Duodenal mucosa (tissue), 2 donors: Measurements from ENCODE around the gene TMEM61.

Source experiments
- H3K27ac ChIP-seq: one replicate; pipeline ENCODE4 v1.7.0; 2013; ENCODE audit warnings: low read depth, low read length
- H3K27me3 ChIP-seq, 2 donors: one replicate each; pipeline ENCODE4 v1.7.0; 2013; ENCODE audit warnings: low read length in 2 of 2, control low read depth in 1 of 2; ENCODE audit not compliant: insufficient read depth in 2 of 2, control insufficient read depth in 1 of 2
- H3K36me3 ChIP-seq, 2 donors: one replicate each; pipeline ENCODE4 v1.7.0; 2013; ENCODE audit warnings: low read length in 2 of 2, control low read depth in 1 of 2; ENCODE audit not compliant: insufficient read depth in 2 of 2, control insufficient read depth in 1 of 2
- H3K4me1 ChIP-seq, 2 donors: one replicate each; pipeline ENCODE4 v1.7.0; 2013; ENCODE audit warnings: low read length in 2 of 2, control low read depth in 1 of 2; ENCODE audit not compliant: insufficient read depth in 2 of 2, control insufficient read depth in 1 of 2
- H3K4me3 ChIP-seq, 2 donors: one replicate each; pipeline ENCODE4 v1.7.0; 2013; ENCODE audit warnings: low read length in 2 of 2, low read depth in 1 of 2
- H3K9ac ChIP-seq, 2 donors: one replicate each; pipeline ENCODE4 v1.7.0; 2013; ENCODE audit warnings: low read length in 2 of 2, low read depth in 1 of 2
- H3K9me3 ChIP-seq, 2 donors: one replicate each; pipeline ENCODE4 v1.7.0; 2013; ENCODE audit warnings: low read length in 2 of 2, control low read depth in 1 of 2; ENCODE audit not compliant: control insufficient read depth in 1 of 2

Gene TMEM61

GRCh38 chr1:54945393-54945936 is 35.0 kb upstream of the TMEM61 start:
- H3K9ac ChIP-seq = peak overlapping the region; percentile 38 to 41
- H3K27me3 ChIP-seq = no peaks in the 10 kb centered on the region
- peak overlapping the region; percentile 68 for H3K27ac ChIP-seq
- H3K4me3 ChIP-seq = peak overlapping the region; percentile 12 to 44
- H3K36me3 ChIP-seq = no peaks in the 10 kb centered on the region
- no peaks in the 10 kb centered on the region for H3K9me3 ChIP-seq
- peaks cover 16 to 22% of the 10 kb centered on the region in 2 donors for H3K4me1 ChIP-seq

DNA sequence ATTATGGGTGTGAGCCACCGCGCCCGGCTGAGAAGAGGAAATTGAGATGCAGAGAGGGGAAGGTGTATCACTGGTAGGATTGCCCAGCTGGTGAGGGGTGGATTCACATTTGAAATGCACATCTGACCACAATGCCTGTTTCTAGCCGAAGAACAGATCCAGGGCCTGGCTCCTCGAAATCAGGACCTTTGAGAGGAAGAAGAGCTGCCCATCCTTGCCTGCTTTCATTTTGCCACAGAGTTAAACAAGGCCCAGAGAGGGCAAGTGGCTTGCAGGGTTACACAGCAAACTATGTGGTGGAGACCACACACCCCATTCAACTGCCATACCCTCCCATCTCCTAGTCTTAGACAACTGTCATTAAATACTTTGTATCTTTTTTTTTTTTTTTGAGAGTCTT is 32.9 kb upstream of the TMEM61 start:
- Histone ChIP-seq H3K27me3 (no peaks in the 10 kb centered on the region), H3K36me3 (no peaks in the 10 kb centered on the region), H3K27ac (no peak overlapping the region)

GRCh38 chr1:54949053-54949452 is 31.4 kb upstream of the TMEM61 start:
- Histone ChIP-seq H3K9me3 (no peaks in the 10 kb centered on the region), H3K4me3 (no peak overlapping the region), H3K27me3 (no peaks in the 10 kb centered on the region), H3K36me3 (no peaks in the 10 kb centered on the region), H3K4me1 (peaks cover 19 to 28% of the 10 kb centered on the region in 2 donors), H3K27ac (no peak overlapping the region), H3K9ac (no peak overlapping the region)

More for the DNA sequence above, 32.9 kb upstream of the TMEM61 start:
- peaks cover 19 to 28% of the 10 kb centered on the region in 2 donors for H3K4me1 ChIP-seq
- H3K9me3 ChIP-seq = no peaks in the 10 kb centered on the region
- no peak overlapping the region for H3K9ac ChIP-seq
- no peak overlapping the region for H3K4me3 ChIP-seq

DNA sequence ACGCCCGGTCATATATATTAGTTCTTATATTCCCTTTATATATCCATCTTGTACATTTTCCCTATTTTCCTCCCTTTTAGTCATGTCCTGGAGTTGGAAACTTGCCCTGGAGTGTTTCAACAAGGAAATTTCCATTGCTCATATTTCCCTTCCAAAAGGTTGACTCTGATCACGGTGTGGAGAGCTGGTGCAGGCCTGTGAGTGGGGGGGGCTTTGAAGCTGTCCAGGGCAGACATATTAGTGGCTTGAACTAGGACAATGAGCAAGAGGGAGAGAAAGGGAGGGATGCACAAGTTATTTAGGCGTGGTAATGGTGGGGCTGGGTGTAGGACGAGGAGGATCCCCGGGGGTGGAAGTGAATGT is 30.4 kb upstream of the TMEM61 start:
- Histone ChIP-seq H3K27me3 (no peaks in the 10 kb centered on the region), H3K9ac (no peak overlapping the region), H3K9me3 (no peaks in the 10 kb centered on the region), H3K36me3 (no peaks in the 10 kb centered on the region), H3K27ac (no peak overlapping the region), H3K4me1 (peaks cover 19 to 25% of the 10 kb centered on the region in 2 donors), H3K4me3 (no peak overlapping the region)

- H3K9ac ChIP-seq = peak overlapping the region in 1 of 2 donors; percentile 49
- H3K27ac ChIP-seq = no peak overlapping the region
- peaks cover 19 to 20% of the 10 kb centered on the region in 2 donors for H3K4me1 ChIP-seq
Measured at GRCh38 chr1:54950369-54951163, 29.9 kb upstream of the TMEM61 start.

DNA sequence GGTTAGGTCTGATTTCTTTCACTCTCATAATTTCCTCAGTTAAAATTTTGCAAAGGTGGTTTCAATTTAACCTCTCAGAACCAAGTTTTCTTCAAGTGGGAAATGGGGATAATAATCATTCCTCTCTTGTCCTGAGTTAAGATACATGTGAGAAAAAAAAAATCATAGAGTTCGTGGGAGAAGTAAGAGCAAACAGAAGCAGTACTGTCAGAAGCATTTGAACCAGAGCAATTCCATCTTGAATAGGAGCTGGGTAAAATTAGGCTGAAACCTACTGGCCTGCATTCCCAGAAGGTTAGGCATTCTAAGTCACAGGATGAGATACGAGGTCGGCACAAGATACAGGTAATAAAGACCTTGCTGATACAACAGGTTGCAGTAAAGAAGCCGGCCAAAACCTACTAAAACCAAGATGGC is 28.6 kb upstream of the TMEM61 start:
- Histone ChIP-seq H3K27me3 (no peaks in the 10 kb centered on the region), H3K9ac (no peak overlapping the region), H3K4me1 (peaks cover 8 to 11% of the 10 kb centered on the region in 2 donors), H3K9me3 (no peaks in the 10 kb centered on the region), H3K4me3 (no peak overlapping the region), H3K36me3 (no peaks in the 10 kb centered on the region), H3K27ac (no peak overlapping the region)

More at GRCh38 chr1:54950369-54951163, 29.9 kb upstream of the TMEM61 start:
- Histone ChIP-seq H3K36me3 (no peaks in the 10 kb centered on the region), H3K27me3 (no peaks in the 10 kb centered on the region), H3K4me3 (peak overlapping the region in 1 of 2 donors; percentile 51), H3K9me3 (no peaks in the 10 kb centered on the region)

GRCh38 chr1:54952950-54953718 is 27.3 kb upstream of the TMEM61 start:
- Histone ChIP-seq H3K27ac (no peak overlapping the region), H3K36me3 (no peaks in the 10 kb centered on the region), H3K4me3 (no peak overlapping the region), H3K4me1 (peaks cover 8 to 11% of the 10 kb centered on the region in 2 donors), H3K9ac (no peak overlapping the region), H3K9me3 (peaks cover 0 to 1% of the 10 kb centered on the region in 2 donors), H3K27me3 (no peaks in the 10 kb centered on the region)

DNA sequence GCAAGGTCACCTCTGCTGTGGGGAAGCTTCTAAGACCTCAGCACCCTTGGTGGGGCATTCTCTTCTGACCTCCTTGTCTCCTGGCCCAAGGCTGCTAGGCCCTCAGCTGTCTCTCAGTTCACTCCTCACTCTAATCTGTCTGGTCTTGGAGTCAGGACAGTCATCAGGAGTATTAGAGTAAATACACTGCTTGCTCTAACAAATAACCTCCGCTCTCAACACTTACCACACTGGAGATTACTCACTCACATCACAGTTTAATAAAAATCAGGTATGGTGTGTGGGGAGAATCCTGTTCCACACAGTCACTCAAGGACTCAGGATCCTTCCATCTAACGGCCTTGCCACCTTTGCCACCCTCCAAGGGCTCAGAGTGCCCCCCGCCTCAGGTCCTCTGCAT is 26.6 kb upstream of the TMEM61 start:
- no peaks in the 10 kb centered on the region for H3K27me3 ChIP-seq
- no peak overlapping the region for H3K27ac ChIP-seq
- H3K36me3 ChIP-seq = no peaks in the 10 kb centered on the region
- peaks cover 0 to 3% of the 10 kb centered on the region in 2 donors for H3K9me3 ChIP-seq
- no peak overlapping the region for H3K9ac ChIP-seq
- H3K4me3 ChIP-seq = no peak overlapping the region
- peaks cover 8 to 11% of the 10 kb centered on the region in 2 donors for H3K4me1 ChIP-seq

GRCh38 chr1:54955359-54955758 is 25.1 kb upstream of the TMEM61 start:
- no peak overlapping the region for H3K4me3 ChIP-seq
- no peak overlapping the region for H3K9ac ChIP-seq
- peaks cover 0 to 3% of the 10 kb centered on the region in 2 donors for H3K9me3 ChIP-seq
- no peaks in the 10 kb centered on the region for H3K36me3 ChIP-seq
- H3K27ac ChIP-seq = no peak overlapping the region
- no peaks in the 10 kb centered on the region for H3K27me3 ChIP-seq
- H3K4me1 ChIP-seq = peaks cover 4 to 7% of the 10 kb centered on the region in 2 donors

DNA sequence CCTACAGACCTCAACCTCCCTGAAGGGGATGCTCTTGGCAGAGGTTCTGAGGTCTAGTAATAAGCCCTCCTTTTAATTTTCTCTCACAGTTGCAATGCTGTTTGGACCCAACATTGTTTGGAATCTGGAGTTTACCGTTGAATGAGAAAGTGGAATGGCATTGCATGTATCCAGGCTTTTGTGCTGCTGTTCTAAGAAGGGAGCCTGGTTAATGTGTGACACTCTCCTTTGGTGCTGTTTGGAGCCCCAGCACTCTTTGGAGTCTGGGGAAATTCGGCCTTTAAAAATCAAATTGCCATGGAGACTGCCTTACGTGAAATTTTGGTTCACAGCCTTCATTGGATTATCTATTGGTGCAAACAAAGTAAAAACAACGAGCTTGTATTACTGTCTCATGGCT is 23.7 kb upstream of the TMEM61 start:
- no peaks in the 10 kb centered on the region for H3K36me3 ChIP-seq
- H3K27ac ChIP-seq = no peak overlapping the region
- no peak overlapping the region for H3K4me3 ChIP-seq
- no peaks in the 10 kb centered on the region for H3K27me3 ChIP-seq
- no peak overlapping the region for H3K9ac ChIP-seq
- H3K9me3 ChIP-seq = peaks cover 0 to 3% of the 10 kb centered on the region in 2 donors
- no peaks in the 10 kb centered on the region for H3K4me1 ChIP-seq
